Lower leg skin (tissue), 4 donors: ENCODE data around the gene LEUTX. TPM values are rescaled to one million over a fixed set of nuclear protein-coding genes. Genes with fewer than 3 reads are reported as not detected.

ENCODE experiments used
- DNase-seq, 2 donors: peaks; one replicate each; pipeline ENCODE4 v3.0.0-alpha.2; 2019; ENCODE audit warnings: low spot score in 2 of 2
- H3K4me3 ChIP-seq: fragments of 200-600 bp; sonication (generic); 2 replicates; pipeline ENCODE4 v1.5.1; 2017; ENCODE audit warnings: mild to moderate bottlenecking, low read depth; ENCODE audit not compliant: poor library complexity, severe bottlenecking
- POLR2A ChIP-seq, 2 donors: fragments of 450-650 bp; IDR thresholded peaks; one replicate each; pipeline ENCODE4 v1.6.1; 2016 to 2017; ENCODE audit warnings: antibody characterized with exemption in 2 of 2, mild to moderate bottlenecking in 1 of 2, moderate library complexity in 1 of 2
- WGBS, 2 donors: methylation state at CpG; one replicate each; pipeline ENCODE4 v1.1.5; 2018; 5-methylcytosine and 5-hydroxymethylcytosine counted together
- intact Hi-C: fragments of 100-400 bp; cut with DNase I; formaldehyde crosslinking; loops from one replicate; pipeline ENCODE4 v1.15.0; 2023; ENCODE audit warnings: low total_unique reads
- total RNA-seq, 4 donors: library from RNA; depleted of rRNA; stranded (reverse); fragments of >200 nt; gene quantifications; one replicate each; pipeline ENCODE4 v1.1.0, GENCODE V29; 2016
- TF ChIP-seq, protein P1 (sequence below), 3 donors: fragments of 450-650 bp; IDR thresholded peaks; one replicate each; pipeline ENCODE4 v1.5.1; 2016; ENCODE audit warnings: antibody characterized with exemption in 3 of 3, mild to moderate bottlenecking in 3 of 3, moderate library complexity in 2 of 3

Gene LEUTX
- not detected for total RNA-seq

- intact Hi-C loops, result no loop called here
- TF ChIP-seq, protein P1, sequence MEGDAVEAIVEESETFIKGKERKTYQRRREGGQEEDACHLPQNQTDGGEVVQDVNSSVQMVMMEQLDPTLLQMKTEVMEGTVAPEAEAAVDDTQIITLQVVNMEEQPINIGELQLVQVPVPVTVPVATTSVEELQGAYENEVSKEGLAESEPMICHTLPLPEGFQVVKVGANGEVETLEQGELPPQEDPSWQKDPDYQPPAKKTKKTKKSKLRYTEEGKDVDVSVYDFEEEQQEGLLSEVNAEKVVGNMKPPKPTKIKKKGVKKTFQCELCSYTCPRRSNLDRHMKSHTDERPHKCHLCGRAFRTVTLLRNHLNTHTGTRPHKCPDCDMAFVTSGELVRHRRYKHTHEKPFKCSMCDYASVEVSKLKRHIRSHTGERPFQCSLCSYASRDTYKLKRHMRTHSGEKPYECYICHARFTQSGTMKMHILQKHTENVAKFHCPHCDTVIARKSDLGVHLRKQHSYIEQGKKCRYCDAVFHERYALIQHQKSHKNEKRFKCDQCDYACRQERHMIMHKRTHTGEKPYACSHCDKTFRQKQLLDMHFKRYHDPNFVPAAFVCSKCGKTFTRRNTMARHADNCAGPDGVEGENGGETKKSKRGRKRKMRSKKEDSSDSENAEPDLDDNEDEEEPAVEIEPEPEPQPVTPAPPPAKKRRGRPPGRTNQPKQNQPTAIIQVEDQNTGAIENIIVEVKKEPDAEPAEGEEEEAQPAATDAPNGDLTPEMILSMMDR (IDR thresholded peaks at IDR 0.05), result no peak
- no peak for TF ChIP-seq POLR2A (IDR thresholded peaks at IDR 0.05)
- WGBS, 2 donors, result 60 to 75% methylated on average over 4 of the region's 4 CpGs
- H3K4me3 ChIP-seq, result no peak within 1 kb of the TSS
- no peak for DNase-seq
Measured at GRCh38 chr19:39778763-39779162, at the start of gene LEUTX. Gene LEUTX, plus strand, starts transcription at chr19:39778854. Its CDS starts 67 bp downstream, at chr19:39778921.

GRCh38 chr19:39729594-39729993, 49.1 kb upstream of the LEUTX start:
- WGBS, 2 donors, result 70 to 71% methylated on average over 4 of the region's 4 CpGs
- H3K4me3 ChIP-seq, result no peak overlapping the region
- intact Hi-C loops, result no loop called here
- TF ChIP-seq POLR2A (IDR thresholded peaks at IDR 0.05), result no peak
- DNase-seq, result no peak

DNA sequence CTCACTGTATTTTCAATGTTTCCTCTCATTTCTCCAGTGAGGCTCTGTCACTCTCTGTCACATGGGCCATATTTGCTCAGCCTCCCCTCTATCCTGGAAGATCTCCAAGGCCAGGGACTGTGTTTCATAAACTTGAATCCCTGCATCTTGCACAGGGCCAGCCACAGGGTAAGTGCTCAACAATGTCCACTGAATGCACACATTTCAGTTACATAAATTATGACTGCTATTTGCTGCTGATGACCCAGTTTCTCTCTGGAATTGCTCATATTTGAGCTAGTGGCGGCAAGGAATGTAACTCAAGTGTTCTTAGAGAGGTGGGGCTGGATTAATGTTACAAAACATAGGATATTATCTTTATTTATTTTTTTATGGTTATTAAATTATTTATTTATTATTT, 47.0 kb upstream of the LEUTX start:
- intact Hi-C loops, result no loop called here
- no peak for TF ChIP-seq POLR2A (IDR thresholded peaks at IDR 0.05)
- TF ChIP-seq, protein P1 (IDR thresholded peaks at IDR 0.05), result no peak
- 43 to 72% methylated on average over 1 of the region's 1 CpG for WGBS, 2 donors
- H3K4me3 ChIP-seq, result no peak overlapping the region
- no peak for DNase-seq

DNA sequence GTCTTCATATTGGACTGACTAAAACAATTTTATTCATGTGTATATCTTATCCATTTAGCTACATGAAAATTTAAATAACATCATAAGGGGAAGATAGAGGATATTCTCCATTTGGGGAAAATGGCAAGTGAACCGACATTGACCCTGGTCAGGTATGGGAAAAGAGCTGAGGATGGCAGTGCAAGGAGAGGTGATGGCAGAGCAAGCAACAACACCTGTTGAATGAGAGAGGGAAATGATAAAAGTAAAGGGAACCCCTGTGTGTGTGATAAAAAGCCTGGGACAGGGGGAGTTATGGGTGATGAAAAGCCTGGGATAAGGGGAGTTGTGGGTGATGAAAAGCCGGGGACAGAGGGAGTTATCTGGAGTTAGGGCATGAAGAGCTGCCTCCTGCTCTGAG, 44.8 kb upstream of the LEUTX start:
- WGBS, 2 donors, result 81 to 86% methylated on average over 2 of the region's 2 CpGs
- DNase-seq, result no peak
- intact Hi-C loops, result no loop called here

DNA sequence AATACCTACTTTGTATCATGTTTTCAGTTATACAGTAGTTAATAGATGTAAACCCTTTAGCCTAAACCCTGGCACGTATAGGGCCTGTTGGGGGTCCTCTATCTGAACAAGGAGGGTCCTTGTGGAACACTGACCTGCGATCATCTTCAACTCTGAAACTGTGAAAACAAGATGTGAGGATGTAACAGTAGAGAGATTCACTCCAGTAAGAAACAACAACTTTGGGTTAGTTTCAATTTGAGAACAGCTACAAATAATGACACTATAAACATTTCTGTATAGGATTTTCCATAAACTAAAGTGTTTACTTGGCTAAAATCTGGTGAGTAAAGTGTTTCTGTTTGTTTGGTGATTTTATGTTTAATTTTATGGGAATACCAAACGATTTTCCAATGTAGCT, 43.0 kb upstream of the LEUTX start:
- no peak overlapping the region for H3K4me3 ChIP-seq
- WGBS, 2 donors, result 55 to 66% methylated on average over 3 of the region's 3 CpGs
- TF ChIP-seq, protein P1 (IDR thresholded peaks at IDR 0.05), result no peak
- TF ChIP-seq POLR2A (IDR thresholded peaks at IDR 0.05), result no peak
- no peak for DNase-seq
- intact Hi-C loops, result no loop called here

More for the DNA sequence above, 44.8 kb upstream of the LEUTX start:
- TF ChIP-seq, protein P1 (IDR thresholded peaks at IDR 0.05), result no peak
- TF ChIP-seq POLR2A (IDR thresholded peaks at IDR 0.05), result no peak
- H3K4me3 ChIP-seq, result no peak overlapping the region

DNA sequence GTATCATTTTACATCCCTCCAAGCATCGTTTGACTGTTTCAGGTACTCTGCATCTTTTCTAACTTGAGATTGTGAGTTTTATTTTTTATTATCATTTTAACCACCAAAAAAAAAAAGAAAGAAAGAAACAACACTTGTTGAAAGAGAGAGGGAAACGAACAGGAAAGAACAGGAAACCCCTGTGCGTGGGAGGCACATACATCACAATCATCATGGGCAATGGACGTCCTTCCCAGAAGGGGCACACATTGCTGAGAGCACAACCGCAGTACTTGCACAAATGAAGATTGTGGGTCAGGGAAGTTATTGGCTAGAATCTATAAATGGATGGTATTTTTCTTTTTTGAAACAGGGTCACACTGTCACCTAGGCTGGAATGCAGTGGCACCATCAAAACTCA, 42.6 kb upstream of the LEUTX start:
- DNase-seq, result no peak
- intact Hi-C loops, result no loop called here
- 69 to 78% methylated on average over 5 of the region's 5 CpGs for WGBS, 2 donors
- H3K4me3 ChIP-seq, result no peak overlapping the region
- TF ChIP-seq, protein P1 (IDR thresholded peaks at IDR 0.05), result no peak
- no peak for TF ChIP-seq POLR2A (IDR thresholded peaks at IDR 0.05)
